Measurements from ENCODE around the gene DAW1. TPM values are rescaled to one million over a fixed set of nuclear protein-coding genes. Genes with fewer than 3 reads are reported as not detected.

The DAW1 gene
- total RNA-seq, 1 experiment from 2014 or later, result 0.37 TPM

DNA sequence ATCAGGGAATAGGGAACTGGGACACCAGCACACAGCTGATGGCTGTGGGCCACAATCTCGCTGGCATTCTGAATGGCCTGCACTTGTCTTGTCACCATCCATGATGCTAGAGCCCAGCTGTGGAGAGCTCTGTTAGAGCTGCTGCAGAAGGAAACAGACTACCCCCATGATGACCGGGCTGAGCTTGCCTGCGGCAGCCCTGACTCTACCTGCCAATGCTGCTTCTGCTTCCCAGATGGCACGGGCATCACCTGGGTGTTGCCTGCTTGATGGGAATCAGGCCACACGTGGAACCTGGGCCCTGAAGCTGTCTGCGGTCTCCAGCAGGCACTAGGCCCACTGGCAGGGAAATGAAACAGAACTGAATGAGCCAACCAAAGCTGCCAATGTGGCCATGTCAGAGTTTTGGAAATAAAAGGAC lies 11.2 kb upstream of the DAW1 start:
- Histone ChIP-seq H2BK120ac (ENCODE audit: low read depth, low read length, poor library complexity, severe bottlenecking) (no peak overlapping the region), H4K8ac (replicated peaks; ENCODE audit: insufficient read length, low read depth, low read length) (no peak overlapping the region), H4K20me1 (ENCODE audit: control insufficient read depth, insufficient read depth, insufficient read length) (no peaks in the 10 kb centered on the region), H3K14ac (ENCODE audit: insufficient read depth, low read length) (no peak overlapping the region; the same call in 1 of the 2 replicates), H3K4me1 (ENCODE audit: insufficient read depth, low read length) (peaks cover 2% of the 10 kb centered on the region; the same call in 1 of the 2 replicates), H2BK15ac (ENCODE audit: low read depth, low read length) (no peak overlapping the region), H3K23ac (ENCODE audit: insufficient read length, low read depth, low read length) (no peak overlapping the region), H4K91ac (ENCODE audit: insufficient read length, low read depth, low read length) (no peak overlapping the region), H2BK5ac (ENCODE audit: insufficient read length, low read length) (no peak overlapping the region), H2BK20ac (ENCODE audit: low read depth, low read length, poor library complexity, severe bottlenecking) (no peak overlapping the region), H3K27me3 (ENCODE audit: insufficient read depth, low read length) (no peaks in the 10 kb centered on the region), H3K56ac (ENCODE audit: insufficient read length, low read depth, low read length) (no peak overlapping the region), H2AFZ (ENCODE audit: low read length) (no peak overlapping the region), H4K5ac (ENCODE audit: insufficient read length, low read depth, low read length) (no peak overlapping the region), H3K4ac (ENCODE audit: low read depth, low read length) (no peak overlapping the region), H2AK5ac (ENCODE audit: insufficient read length, low read length) (no peak overlapping the region), H3K79me2 (ENCODE audit: insufficient read depth, low read length) (no peaks in the 10 kb centered on the region), H3K9ac (ENCODE audit: extremely low read depth, insufficient read length, low read length) (no peak overlapping the region), H3K79me1 (ENCODE audit: insufficient read depth, low read depth, low read length, poor library complexity, severe bottlenecking) (no peaks in the 10 kb centered on the region), H2BK12ac (ENCODE audit: insufficient read length, low read depth, low read length) (no peak overlapping the region), H3T11ph (ENCODE audit: low read length) (no peak overlapping the region), H3K23me2 (ENCODE audit: insufficient read length, low read depth, low read length, poor library complexity, severe bottlenecking) (no peaks in the 10 kb centered on the region), H3K27ac (ENCODE audit: insufficient read length, low read depth, low read length) (no peak overlapping the region), H3K4me2 (ENCODE audit: insufficient read depth, insufficient read length, low read length) (no peak overlapping the region), H3K18ac (ENCODE audit: insufficient read length, low read depth, low read length) (no peak overlapping the region), H3K9me3 (ENCODE audit: control insufficient read depth, low read depth, low read length) (no peaks in the 10 kb centered on the region)
- Mint-ChIP-seq H3K27ac (no peak overlapping the region; a peak in 1 of 7 replicates), H3K4me1 (peaks cover 17 to 27% of the 10 kb centered on the region in 2 experiments), H3K36me3 (ENCODE audit: insufficient read depth in 1 of 3, low read depth in 3 of 3) (no peaks in the 10 kb centered on the region), H3K4me3 (no peak overlapping the region), H3K27me3 (ENCODE audit: low read depth) (no peaks in the 10 kb centered on the region), H3K9me3 (no peaks in the 10 kb centered on the region)
- TF ChIP-seq CTCF (conservative IDR thresholded peaks at IDR 0.05), result no peak
- DNase-seq, result no peak
- whole genome bisulfite sequencing (ENCODE audit: extremely low coverage, insufficient read length, low lambda C conversion rate), result no CpG with 5 or more reads among the region's 6 CpGs

Measured in H9 (cell line).